ENCODE measurements around the gene TRERF1.
A peak's percentile ranks its signal among the peaks of the same experiment; 100 is the strongest.

Gene TRERF1

GRCh38 chr6:42302411-42302810 is 149.3 kb downstream of the TRERF1 start:
- no peak overlapping the region for H3K4me3 Mint-ChIP-seq

GRCh38 chr6:42301986-42302385 is 149.7 kb downstream of the TRERF1 start:
- Mint-ChIP-seq H3K4me1 (peaks cover 7% of the 10 kb centered on the region), H3K27ac (no peak overlapping the region), H3K27me3 (no peaks in the 10 kb centered on the region), H3K36me3 (ENCODE audit: low read depth) (no peaks in the 10 kb centered on the region), H3K9me3 (no peaks in the 10 kb centered on the region), H3K4me3 (no peak overlapping the region)
- DNase-seq (no peak), ATAC-seq (no peak)

More at GRCh38 chr6:42302411-42302810, 149.3 kb downstream of the TRERF1 start:
- Mint-ChIP-seq H3K27ac (no peak overlapping the region), H3K4me1 (peaks cover 3% of the 10 kb centered on the region), H3K9me3 (no peaks in the 10 kb centered on the region), H3K36me3 (ENCODE audit: low read depth) (no peaks in the 10 kb centered on the region), H3K27me3 (no peaks in the 10 kb centered on the region)
- ATAC-seq = no peak
- no peak for DNase-seq

GRCh38 chr6:42300701-42301100 is 151.0 kb downstream of the TRERF1 start:
- no peak for ATAC-seq
- no peak overlapping the region for H3K27ac Mint-ChIP-seq

DNA sequence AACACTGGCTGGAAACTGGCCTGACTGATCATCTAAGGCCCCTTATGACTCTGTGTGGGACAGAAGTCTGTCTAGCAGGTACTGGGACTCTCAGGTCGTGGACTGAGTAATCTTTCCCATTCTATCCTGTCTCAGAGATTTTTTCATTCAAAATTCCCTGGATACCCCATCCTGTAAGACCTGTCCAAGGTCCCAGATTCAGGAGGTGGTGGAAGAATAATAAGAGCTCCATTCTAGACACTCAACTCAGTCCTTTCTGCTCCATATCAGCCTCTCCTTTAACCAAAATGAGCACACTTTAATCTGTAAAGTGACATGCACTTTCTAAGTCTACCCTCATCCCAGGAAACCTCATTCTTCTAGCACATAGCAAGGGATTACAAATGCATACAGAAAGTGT is 151.5 kb downstream of the TRERF1 start:
- H3K27ac Mint-ChIP-seq = no peak overlapping the region
- H3K4me1 Mint-ChIP-seq = peaks cover 20% of the 10 kb centered on the region
- no peak for DNase-seq
- H3K36me3 Mint-ChIP-seq (ENCODE audit: low read depth) = no peaks in the 10 kb centered on the region
- ATAC-seq = no peak
- H3K27me3 Mint-ChIP-seq = no peaks in the 10 kb centered on the region
- H3K4me3 Mint-ChIP-seq = no peak overlapping the region
- peaks cover 3% of the 10 kb centered on the region for H3K9me3 Mint-ChIP-seq

More at GRCh38 chr6:42300701-42301100, 151.0 kb downstream of the TRERF1 start:
- DNase-seq = no peak
- Mint-ChIP-seq H3K9me3 (peaks cover 3% of the 10 kb centered on the region), H3K36me3 (ENCODE audit: low read depth) (no peaks in the 10 kb centered on the region), H3K4me3 (no peak overlapping the region), H3K4me1 (peaks cover 16% of the 10 kb centered on the region), H3K27me3 (no peaks in the 10 kb centered on the region)

DNA sequence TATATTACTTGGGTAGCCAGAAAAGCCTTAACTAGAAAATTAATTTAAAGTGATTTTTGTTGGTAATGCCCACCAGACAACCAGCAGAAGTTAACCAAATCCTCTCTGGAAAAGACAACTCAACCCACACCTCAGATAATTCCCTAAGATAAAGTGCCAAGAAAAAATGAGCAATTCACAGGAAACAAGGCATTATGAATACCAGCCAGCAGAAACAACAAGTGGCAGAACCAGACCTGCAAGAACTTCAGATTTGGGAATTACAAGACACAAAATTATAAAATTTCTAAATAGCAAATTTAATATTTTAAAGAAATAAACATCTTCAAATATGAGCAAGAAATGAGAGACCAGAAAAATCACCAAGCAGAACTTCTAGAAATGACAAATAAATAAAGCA is 154.1 kb downstream of the TRERF1 start:
- H3K4me1 Mint-ChIP-seq = peaks cover 43% of the 10 kb centered on the region
- ATAC-seq (no peak), DNase-seq (no peak)
- H3K4me3 Mint-ChIP-seq = no peak overlapping the region
- peaks cover 3% of the 10 kb centered on the region for H3K36me3 Mint-ChIP-seq (ENCODE audit: low read depth)
- peaks cover 6% of the 10 kb centered on the region for H3K9me3 Mint-ChIP-seq
- H3K27ac Mint-ChIP-seq = no peak overlapping the region
- H3K27me3 Mint-ChIP-seq = no peaks in the 10 kb centered on the region

- peaks cover 6% of the 10 kb centered on the region for H3K9me3 Mint-ChIP-seq
- ATAC-seq (no peak), DNase-seq (no peak)
- peaks cover 3% of the 10 kb centered on the region for H3K36me3 Mint-ChIP-seq (ENCODE audit: low read depth)
- H3K4me3 Mint-ChIP-seq = no peak overlapping the region
- no peak overlapping the region for H3K27ac Mint-ChIP-seq
- H3K4me1 Mint-ChIP-seq = peaks cover 52% of the 10 kb centered on the region
- no peaks in the 10 kb centered on the region for H3K27me3 Mint-ChIP-seq
Observed at GRCh38 chr6:42296614-42297013, 155.1 kb downstream of the TRERF1 start.

- no peak for ATAC-seq
- Mint-ChIP-seq H3K4me1 (peaks cover 52% of the 10 kb centered on the region), H3K36me3 (ENCODE audit: low read depth) (peaks cover 3% of the 10 kb centered on the region), H3K27ac (no peak overlapping the region), H3K4me3 (no peak overlapping the region), H3K9me3 (peaks cover 6% of the 10 kb centered on the region), H3K27me3 (no peaks in the 10 kb centered on the region)
- DNase-seq = no peak
Observed at GRCh38 chr6:42295677-42296076, 156.0 kb downstream of the TRERF1 start.

DNA sequence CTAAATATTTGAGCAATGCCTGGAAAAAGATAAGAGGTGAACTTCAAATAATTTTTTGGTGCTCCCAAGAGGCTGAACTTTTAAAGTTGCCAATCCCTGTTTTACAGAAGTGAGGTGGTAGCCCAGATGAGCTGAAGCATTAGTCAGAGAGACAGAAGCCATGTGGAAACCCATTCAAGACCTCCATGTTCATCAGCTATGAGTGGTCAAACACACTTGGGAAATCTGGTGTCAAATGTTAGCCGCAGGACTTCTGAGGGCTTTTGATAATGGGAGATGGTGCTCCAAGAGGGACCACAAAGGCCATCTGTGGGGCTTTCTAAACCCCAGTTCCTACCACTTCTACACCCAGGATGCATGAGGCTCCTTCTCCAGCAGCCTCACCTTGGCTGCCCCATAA is 156.5 kb downstream of the TRERF1 start:
- Mint-ChIP-seq H3K9me3 (peaks cover 6% of the 10 kb centered on the region), H3K4me1 (peaks cover 52% of the 10 kb centered on the region), H3K27me3 (no peaks in the 10 kb centered on the region), H3K4me3 (no peak overlapping the region), H3K27ac (no peak overlapping the region), H3K36me3 (ENCODE audit: low read depth) (peaks cover 3% of the 10 kb centered on the region)
- DNase-seq (no peak), ATAC-seq (no peak)

- no peak for DNase-seq
- Mint-ChIP-seq H3K36me3 (ENCODE audit: low read depth) (peaks cover 3% of the 10 kb centered on the region), H3K9me3 (peaks cover 6% of the 10 kb centered on the region), H3K4me3 (no peak overlapping the region), H3K27me3 (no peaks in the 10 kb centered on the region), H3K27ac (no peak overlapping the region), H3K4me1 (peaks cover 52% of the 10 kb centered on the region)
- peak; percentile 65 for ATAC-seq
Observed at GRCh38 chr6:42294759-42295158, 157.0 kb downstream of the TRERF1 start.

DNA sequence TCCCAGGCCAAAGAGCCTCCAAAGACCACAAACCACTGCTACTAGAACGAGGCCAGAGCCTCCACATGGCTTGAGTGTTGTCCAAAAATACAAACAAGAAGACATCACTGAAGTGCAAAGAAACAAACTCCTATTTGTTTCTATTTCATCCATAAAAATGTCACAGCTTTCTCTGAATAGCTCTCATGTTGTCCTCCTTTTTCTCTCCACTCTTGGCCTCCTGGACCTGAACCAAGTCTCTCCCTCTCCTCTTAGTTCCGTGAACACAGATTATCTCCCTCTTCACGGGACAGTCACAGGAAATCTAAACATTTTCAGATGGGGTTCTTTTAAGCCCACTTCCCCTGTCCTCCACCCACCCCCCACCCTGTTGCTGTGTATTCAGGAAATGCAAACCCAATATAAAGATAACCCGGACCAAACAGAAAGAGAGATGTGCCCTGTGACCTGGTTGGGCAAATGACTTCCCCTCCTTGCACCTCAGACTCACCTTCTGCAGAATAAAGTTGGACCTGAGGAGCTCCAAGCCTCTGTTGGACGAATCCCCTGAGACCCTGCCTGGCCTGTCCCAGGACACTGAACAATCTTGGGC is 158.2 kb downstream of the TRERF1 start:
- DNase-seq = no peak
- Mint-ChIP-seq H3K27me3 (no peaks in the 10 kb centered on the region), H3K4me3 (no peak overlapping the region), H3K9me3 (peaks cover 6% of the 10 kb centered on the region), H3K27ac (peak overlapping the region; percentile 63), H3K36me3 (ENCODE audit: low read depth) (peaks cover 3% of the 10 kb centered on the region), H3K4me1 (peaks cover 55% of the 10 kb centered on the region)
- ATAC-seq = no peak

- H3K27me3 Mint-ChIP-seq = no peaks in the 10 kb centered on the region
- ATAC-seq (peak; percentile 38), DNase-seq (no peak)
- H3K4me3 Mint-ChIP-seq = no peak overlapping the region
- H3K36me3 Mint-ChIP-seq (ENCODE audit: low read depth) = peaks cover 5% of the 10 kb centered on the region
- peaks cover 57% of the 10 kb centered on the region for H3K4me1 Mint-ChIP-seq
- H3K27ac Mint-ChIP-seq = peak overlapping the region; percentile 66
- H3K9me3 Mint-ChIP-seq = peaks cover 10% of the 10 kb centered on the region
Observed at GRCh38 chr6:42292004-42292740, 159.6 kb downstream of the TRERF1 start.

DNA sequence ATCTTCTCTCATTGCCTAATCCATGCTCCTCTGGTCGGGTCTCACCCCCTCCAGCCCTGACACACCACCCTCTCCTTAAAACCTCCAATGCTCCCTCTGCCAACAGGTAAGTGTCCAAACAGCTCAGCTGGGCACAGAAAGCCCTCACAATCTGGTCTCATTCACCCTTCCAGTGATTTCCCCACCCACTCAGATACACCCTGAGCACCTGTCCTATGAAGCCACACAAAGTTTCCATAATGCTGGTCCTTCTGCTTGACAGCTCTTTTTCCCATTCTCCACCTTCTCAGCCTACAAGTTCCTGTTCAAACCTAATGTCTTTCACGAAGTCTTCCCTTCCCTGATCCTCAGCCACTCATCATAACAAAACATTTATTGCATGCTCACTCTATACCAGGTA is 164.0 kb downstream of the TRERF1 start:
- Mint-ChIP-seq H3K9me3 (peaks cover 4% of the 10 kb centered on the region), H3K27me3 (no peaks in the 10 kb centered on the region), H3K36me3 (ENCODE audit: low read depth) (peaks cover 2% of the 10 kb centered on the region), H3K4me3 (no peak overlapping the region), H3K27ac (peak overlapping the region; percentile 1), H3K4me1 (peaks cover 22% of the 10 kb centered on the region)
- DNase-seq = no peak
- peak; percentile 46 for ATAC-seq

DNA sequence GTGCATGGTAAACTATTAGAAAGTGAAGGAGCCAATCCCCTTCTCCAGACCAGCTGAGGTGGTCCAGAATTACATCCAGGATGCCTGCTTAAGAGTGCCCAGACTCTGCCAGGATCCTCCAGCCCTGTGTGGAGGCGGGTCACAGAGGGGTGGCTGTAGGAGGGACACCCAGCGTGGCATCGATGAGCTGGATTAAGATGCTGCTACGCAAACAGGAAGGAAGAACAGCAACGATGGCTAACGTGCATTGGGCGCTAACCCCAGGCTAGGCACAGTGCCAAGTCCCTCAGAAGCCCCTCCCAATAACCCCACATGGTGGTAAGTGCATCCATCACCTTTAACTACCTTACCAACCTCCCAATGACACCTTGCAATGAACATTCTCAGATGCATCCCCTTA is 170.2 kb downstream of the TRERF1 start:
- no peaks in the 10 kb centered on the region for H3K9me3 Mint-ChIP-seq
- ATAC-seq (no peak), DNase-seq (peak; percentile 51)
- no peaks in the 10 kb centered on the region for H3K36me3 Mint-ChIP-seq (ENCODE audit: low read depth)
- H3K27me3 Mint-ChIP-seq = no peaks in the 10 kb centered on the region
- H3K27ac Mint-ChIP-seq = peak overlapping the region; percentile 23
- no peak overlapping the region for H3K4me3 Mint-ChIP-seq
- peaks cover 46% of the 10 kb centered on the region for H3K4me1 Mint-ChIP-seq

GRCh38 chr6:42280966-42281533 is 170.7 kb downstream of the TRERF1 start:
- Mint-ChIP-seq H3K27me3 (no peaks in the 10 kb centered on the region), H3K4me1 (peaks cover 46% of the 10 kb centered on the region), H3K36me3 (ENCODE audit: low read depth) (no peaks in the 10 kb centered on the region), H3K9me3 (no peaks in the 10 kb centered on the region), H3K4me3 (no peak overlapping the region), H3K27ac (peak overlapping the region; percentile 23)
- ATAC-seq = no peak
- DNase-seq = no peak

DNA sequence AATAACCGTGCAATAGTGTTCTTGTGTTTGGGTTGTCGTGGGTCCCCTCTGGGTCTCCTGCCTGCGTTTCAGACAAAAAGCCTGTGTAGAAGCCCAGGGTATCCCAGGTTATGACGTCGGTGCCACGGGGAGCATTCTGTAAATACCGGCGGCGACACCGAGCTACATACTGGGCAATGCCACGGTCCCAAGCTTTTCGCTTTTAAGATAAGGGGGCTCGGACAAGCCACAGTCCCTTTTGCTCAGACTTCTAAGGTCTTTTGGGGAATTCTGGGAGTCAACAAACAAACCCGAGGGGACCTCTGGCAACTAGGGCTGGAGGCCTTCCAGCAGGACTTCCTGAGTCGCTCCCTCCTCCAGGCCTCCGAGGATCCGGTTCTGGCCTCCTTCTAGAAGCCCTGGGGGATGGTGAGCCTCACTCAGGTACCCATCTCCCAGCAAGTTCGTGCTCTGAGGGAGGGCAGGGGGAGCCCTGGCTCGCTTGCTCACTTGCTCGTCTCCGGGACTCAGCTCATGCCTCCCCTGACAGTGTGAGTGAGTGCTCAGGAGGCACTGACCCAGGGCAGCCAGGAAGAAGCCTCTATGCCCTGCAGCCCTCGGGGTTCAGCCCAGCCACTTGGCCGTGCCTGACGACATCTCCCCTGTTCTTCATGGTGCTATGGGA is 171.6 kb downstream of the TRERF1 start:
- Mint-ChIP-seq H3K4me1 (peaks cover 46% of the 10 kb centered on the region), H3K27ac (no peak overlapping the region)

More for the DNA sequence above, 171.6 kb downstream of the TRERF1 start:
- Mint-ChIP-seq H3K36me3 (ENCODE audit: low read depth) (no peaks in the 10 kb centered on the region), H3K27me3 (no peaks in the 10 kb centered on the region), H3K4me3 (no peak overlapping the region), H3K9me3 (no peaks in the 10 kb centered on the region)
- ATAC-seq (no peak), DNase-seq (no peak)

Measured in activated naive CD8-positive, alpha-beta T cell treated with anti-CD3 and anti-CD28 coated beads, Interleukin-2, amount 50 U/mL, for 24 hours (primary cell).